HepG2 (cell line): ENCODE measurements around the gene TIAM1.

ENCODE experiments used
- ATF6 ChIP-seq: sonication (generic); formaldehyde crosslinking; conservative IDR thresholded peaks from 2 replicates; pipeline ENCODE4 v1.4.0; 2020; ENCODE audit warnings: missing genetic modification reagents
- CTCF ChIP-seq: sonication (generic); formaldehyde crosslinking; IDR thresholded peaks from 2 replicates; pipeline ENCODE4 v1.5.0; 2020; ENCODE audit warnings: mild to moderate bottlenecking, missing genetic modification reagents, moderate library complexity
- EP300 ChIP-seq, 3 experiments: sonication (generic) in 1 of 3; formaldehyde crosslinking in 1 of 3; IDR thresholded peaks; 2 replicates each; pipeline versions ENCODE4 v1.5.1 to v1.6.1; 2011 to 2020; ENCODE audit warnings: low read depth in 2 of 3, low read length in 2 of 3, borderline replicate concordance in 1 of 3, improper control_type of control experiment in 1 of 3, mild to moderate bottlenecking in 1 of 3, missing genetic modification reagents in 1 of 3, moderate library complexity in 1 of 3
- REST ChIP-seq, 2 experiments: IDR thresholded peaks; 2 replicates each; pipeline ENCODE4 v1.6.1; 2011 to 2012; ENCODE audit warnings: low read length in 2 of 2, borderline replicate concordance in 1 of 2, low read depth in 1 of 2, mild to moderate bottlenecking in 1 of 2, moderate library complexity in 1 of 2
- SUZ12 ChIP-seq: fragments of 150-350 bp; IDR thresholded peaks from 2 replicates; pipeline ENCODE4 v1.6.1; 2014; ENCODE audit warnings: low read depth, low read length
- ZBTB40 ChIP-seq, 2 experiments: fragments of 450-650 bp in 1 of 2; sonication (generic) in 1 of 2; formaldehyde crosslinking in 1 of 2; IDR thresholded peaks; 2 replicates each; pipeline versions ENCODE4 v1.6.1 to v1.8.0; 2016 to 2022; ENCODE audit warnings: antibody characterized with exemption in 1 of 2, mild to moderate bottlenecking in 1 of 2, missing genetic modification reagents in 1 of 2
- ZNF362 ChIP-seq: sonication (generic); formaldehyde crosslinking; IDR thresholded peaks from 2 replicates; pipeline ENCODE4 v1.4.0; 2020; ENCODE audit warnings: missing genetic modification reagents, mild to moderate bottlenecking, borderline replicate concordance
- ZNF773 ChIP-seq: sonication (generic); formaldehyde crosslinking; IDR thresholded peaks from 2 replicates; pipeline ENCODE4 v1.4.0; 2020; ENCODE audit warnings: missing genetic modification reagents, borderline replicate concordance

GRCh38 chr21:31176725-31177124, 167.3 kb downstream of the TIAM1 start:
- TF ChIP-seq ZNF362 (CRISPR knock-in tag): no peak
- TF ChIP-seq SUZ12: no peak
- TF ChIP-seq REST (IDR thresholded peaks at IDR 0.05; ENCODE audit: borderline replicate concordance in 1 of 2, low read depth in 1 of 2, low read length in 2 of 2): no peak
- no peak for TF ChIP-seq ZBTB40 (IDR thresholded peaks at IDR 0.05)
- no peak for TF ChIP-seq ZBTB40 (CRISPR knock-in tag; IDR thresholded peaks at IDR 0.05)
- TF ChIP-seq ATF6 (CRISPR knock-in tag): no peak
- TF ChIP-seq CTCF (CRISPR knock-in tag): no peak
- no peak for TF ChIP-seq ZNF773
- no peak for TF ChIP-seq EP300 (IDR thresholded peaks at IDR 0.05; ENCODE audit: low read depth in 2 of 2, low read length in 2 of 2)
- TF ChIP-seq EP300 (CRISPR knock-in tag; IDR thresholded peaks at IDR 0.05; ENCODE audit: borderline replicate concordance): no peak
